Choroid plexus epithelial cell (primary cell): ENCODE data around the gene PCTP.

Experiments
- DNase-seq: peaks from one replicate; pipeline ENCODE4 v3.0.0-alpha.2; 2010; ENCODE audit warnings: low read depth
- H3K4me3 ChIP-seq: 2 replicates; pipeline ENCODE4 v1.5.1; 2011; ENCODE audit warnings: low read depth, mild to moderate bottlenecking, control low read depth, low read length, moderate library complexity
- CTCF ChIP-seq: conservative IDR thresholded peaks from 2 replicates; pipeline ENCODE4 v1.5.1; 2011; ENCODE audit warnings: low read depth, mild to moderate bottlenecking, control low read depth, inconsistent platforms, low read length, moderate library complexity

PCTP gene

GRCh38 chr17:55764610-55765009 lies 13.8 kb downstream of the PCTP start:
- DNase-seq: no peak
- no peak overlapping the region for H3K4me3 ChIP-seq
- TF ChIP-seq CTCF: no peak

- no peak for DNase-seq
- no peak overlapping the region for H3K4me3 ChIP-seq
- no peak for TF ChIP-seq CTCF
Observed at GRCh38 chr17:55765472-55765871, 14.6 kb downstream of the PCTP start.

GRCh38 chr17:55768936-55769624 lies 18.2 kb downstream of the PCTP start:
- no peak for TF ChIP-seq CTCF
- DNase-seq: peak; percentile 13
- H3K4me3 ChIP-seq: no peak overlapping the region

- TF ChIP-seq CTCF: no peak
- H3K4me3 ChIP-seq: no peak overlapping the region
- peak; percentile 78 for DNase-seq
Observed at GRCh38 chr17:55769625-55770000, 18.8 kb downstream of the PCTP start.

GRCh38 chr17:55770196-55770870 lies 19.5 kb downstream of the PCTP start:
- DNase-seq: peak; percentile 78
- H3K4me3 ChIP-seq: no peak overlapping the region
- peak; percentile 51 for TF ChIP-seq CTCF

GRCh38 chr17:55772086-55772485 lies 21.2 kb downstream of the PCTP start:
- no peak for DNase-seq
- H3K4me3 ChIP-seq: no peak overlapping the region
- peak; percentile 10 for TF ChIP-seq CTCF

GRCh38 chr17:55773671-55774070 lies 22.8 kb downstream of the PCTP start:
- DNase-seq: no peak
- TF ChIP-seq CTCF: no peak
- no peak overlapping the region for H3K4me3 ChIP-seq
